H1 (cell line): ENCODE results near the gene SLC35G2. TPM values are rescaled to one million over a fixed set of nuclear protein-coding genes. Genes with fewer than 3 reads are reported as not detected.

Source experiments
- CTCF ChIA-PET: fragments of 300-600 bp; sonication (Branson Sonifier 250); formaldehyde crosslinking; loops from one replicate; lab custom pipeline; 2021; ENCODE audit not compliant: partially characterized antibody; lab: Charles Lee
- POLR2A ChIA-PET: fragments of 300-600 bp; sonication (Branson Sonifier 250); formaldehyde crosslinking; loops from one replicate; lab custom pipeline; 2021; ENCODE audit warnings: inconsistent platforms; ENCODE audit not compliant: partially characterized antibody; lab: Charles Lee
- DNase-seq, 2 experiments: peaks; one replicate each; pipeline versions ENCODE4 v3.0.0 to v3.0.0-alpha.2; 2010 to 2022; ENCODE audit warnings: low spot score in 2 of 2, low read depth in 1 of 2, mixed read lengths in 1 of 2
- FAIRE-seq: peaks from 2 replicates; lab custom pipeline; 2011; peaks lifted over from hg19 to GRCh38; lab: Jason Lieb, UNC
- H2AFZ ChIP-seq: 2 replicates; pipeline ENCODE4 v1.8.1; 2012; ENCODE audit warnings: low read length, inconsistent platforms
- H2AK5ac ChIP-seq: 2 replicates; pipeline ENCODE4 v1.6.1; 2013; ENCODE audit warnings: low read depth, low read length
- H2BK120ac ChIP-seq: replicated peaks from 2 replicates; pipeline ENCODE3; 2013; ENCODE audit warnings: low read depth, low read length, inconsistent platforms
- H2BK12ac ChIP-seq: 2 replicates; pipeline ENCODE4 v1.6.1; 2013; ENCODE audit warnings: low read depth, low read length
- H2BK15ac ChIP-seq: 2 replicates; pipeline ENCODE4 v1.6.1; 2013; ENCODE audit warnings: low read length
- H2BK20ac ChIP-seq: 2 replicates; pipeline ENCODE4 v1.6.1; 2013; ENCODE audit warnings: low read length
- H2BK5ac ChIP-seq: 2 replicates; pipeline ENCODE4 v1.6.1; 2013; ENCODE audit warnings: low read depth, low read length
- H3K14ac ChIP-seq: 2 replicates; pipeline ENCODE4 v1.6.1; 2013; ENCODE audit warnings: inconsistent platforms; ENCODE audit not compliant: insufficient read length
- H3K18ac ChIP-seq: 2 replicates; pipeline ENCODE4 v1.6.1; 2013; ENCODE audit warnings: low read length; ENCODE audit errors: extremely low read depth
- H3K23ac ChIP-seq: 2 replicates; pipeline ENCODE4 v1.6.1; 2013; ENCODE audit warnings: inconsistent platforms; ENCODE audit not compliant: insufficient read length
- H3K23me2 ChIP-seq: 2 replicates; pipeline ENCODE4 v1.6.1; 2013; ENCODE audit warnings: low read depth, low read length
- H3K27ac ChIP-seq: 2 replicates; pipeline ENCODE4 v1.6.1; 2011; ENCODE audit warnings: low read depth, low read length, inconsistent platforms
- H3K27me3 ChIP-seq, 4 experiments: replicated peaks in 1 of 4; 1 replicate in 1 of 4; 2 replicates in 3 of 4; pipeline versions ENCODE4 v1.6.1 to v1.8.1; 2011 to 2013; ENCODE audit warnings: low read length in 3 of 4, mild to moderate bottlenecking in 3 of 4, inconsistent platforms in 2 of 4, mixed read lengths in 2 of 4, moderate library complexity in 1 of 4; ENCODE audit not compliant: control insufficient read depth in 3 of 4, insufficient read depth in 3 of 4; ENCODE audit errors: extremely low read depth in 1 of 4
- H3K36me3 ChIP-seq, 4 experiments: 2 replicates each; pipeline versions ENCODE4 v1.6.1 to v1.8.1; 2011 to 2013; ENCODE audit warnings: mild to moderate bottlenecking in 4 of 4, low read length in 3 of 4, moderate library complexity in 2 of 4, control low read depth in 1 of 4, inconsistent platforms in 1 of 4; ENCODE audit not compliant: insufficient read depth in 4 of 4, control insufficient read depth in 2 of 4
- H3K4ac ChIP-seq: replicated peaks from 2 replicates; pipeline ENCODE3; 2013; ENCODE audit warnings: low read length, low read depth, mixed read lengths, inconsistent platforms; ENCODE audit not compliant: insufficient read length
- H3K4me1 ChIP-seq, 4 experiments: replicated peaks in 1 of 4; 1 replicate in 1 of 4; 2 replicates in 3 of 4; pipeline versions ENCODE4 v1.6.1 to v1.8.1; 2011 to 2013; ENCODE audit warnings: low read length in 3 of 4, inconsistent platforms in 2 of 4, mixed read lengths in 1 of 4; ENCODE audit not compliant: insufficient read depth in 4 of 4, control insufficient read depth in 3 of 4
- H3K4me2 ChIP-seq, 2 experiments: 2 replicates each; pipeline versions ENCODE4 v1.6.1 to v1.8.1; 2011 to 2013; ENCODE audit warnings: low read depth in 2 of 2, low read length in 2 of 2, control low read depth in 1 of 2, inconsistent platforms in 1 of 2, mild to moderate bottlenecking in 1 of 2; ENCODE audit not compliant: insufficient read depth in 1 of 2
- H3K4me3 ChIP-seq, 4 experiments: fragments of 200-600, 300-600 bp in 1 of 4; sonication (generic), shearing (Covaris generic), sonication (Bioruptor Twin) in 1 of 4; 2 replicates each; pipeline versions ENCODE4 v1.5.1 to v1.8.1; 2011 to 2016; ENCODE audit warnings: low read length in 4 of 4, low read depth in 3 of 4, control low read depth in 2 of 4, inconsistent platforms in 2 of 4, mild to moderate bottlenecking in 2 of 4, mixed read lengths in 1 of 4, moderate library complexity in 1 of 4; ENCODE audit not compliant: insufficient read depth in 2 of 4; ENCODE audit errors: extremely low read depth in 1 of 4
- H3K56ac ChIP-seq: replicated peaks from 2 replicates; pipeline ENCODE3; 2013; ENCODE audit warnings: low read depth, mild to moderate bottlenecking, mixed read lengths, low read length, inconsistent platforms; ENCODE audit not compliant: insufficient read length
- H3K79me1 ChIP-seq: 2 replicates; pipeline ENCODE4 v1.6.1; 2013; ENCODE audit warnings: low read depth, low read length, control low read depth
- H3K79me2 ChIP-seq, 2 experiments: 2 replicates each; pipeline versions ENCODE4 v1.6.1 to v1.8.1; 2012 to 2013; ENCODE audit warnings: low read length in 2 of 2, mild to moderate bottlenecking in 2 of 2, inconsistent platforms in 1 of 2; ENCODE audit not compliant: insufficient read depth in 2 of 2, control insufficient read depth in 1 of 2
- H3K9ac ChIP-seq, 4 experiments: replicated peaks in 1 of 4; 1 replicate in 1 of 4; 2 replicates in 3 of 4; pipeline versions ENCODE4 v1.6.1 to v1.8.1; 2011 to 2013; ENCODE audit warnings: low read depth in 3 of 4, low read length in 3 of 4, control low read depth in 2 of 4, mild to moderate bottlenecking in 2 of 4, moderate library complexity in 2 of 4, inconsistent platforms in 1 of 4; ENCODE audit errors: extremely low read depth in 1 of 4
- H3K9me3 ChIP-seq, 2 experiments: 2 replicates each; pipeline versions ENCODE4 v1.6.1 to v1.8.1; 2012 to 2013; ENCODE audit warnings: mild to moderate bottlenecking in 2 of 2, moderate library complexity in 2 of 2, control low read depth in 1 of 2, inconsistent platforms in 1 of 2, low read depth in 1 of 2, low read length in 1 of 2, mixed read lengths in 1 of 2; ENCODE audit not compliant: insufficient read depth in 2 of 2
- H4K20me1 ChIP-seq, 2 experiments: replicated peaks in 1 of 2; 2 replicates each; pipeline versions ENCODE3 to v1.8.1; 2011 to 2013; ENCODE audit warnings: inconsistent platforms in 2 of 2, low read length in 2 of 2, mild to moderate bottlenecking in 1 of 2; ENCODE audit not compliant: insufficient read depth in 2 of 2, control insufficient read depth in 1 of 2
- H4K5ac ChIP-seq: 2 replicates; pipeline ENCODE4 v1.6.1; 2013; ENCODE audit warnings: low read length, low read depth, mixed read lengths, inconsistent platforms; ENCODE audit not compliant: insufficient read length
- H4K8ac ChIP-seq: 2 replicates; pipeline ENCODE4 v1.8.0; 2013; ENCODE audit warnings: mild to moderate bottlenecking, moderate library complexity, low read length, inconsistent platforms; ENCODE audit not compliant: insufficient read depth; ENCODE audit errors: extremely low read depth
- H4K91ac ChIP-seq: replicated peaks from 2 replicates; pipeline ENCODE3; 2013; ENCODE audit warnings: low read length, mixed read lengths, inconsistent platforms; ENCODE audit not compliant: insufficient read length
- BCL11A ChIP-seq, 2 experiments: IDR thresholded peaks; one replicate each; pipeline ENCODE4 v1.6.1; 2011; ENCODE audit warnings: low read depth in 2 of 2, low read length in 2 of 2, mild to moderate bottlenecking in 2 of 2
- BRCA1 ChIP-seq: IDR thresholded peaks from 2 replicates; pipeline ENCODE4 v1.6.1; 2012; ENCODE audit warnings: low read depth, low read length, improper control_type of control experiment
- CBX8 ChIP-seq: fragments of 300-800, 300-1000 bp; sonication (generic); IDR thresholded peaks from 2 replicates; pipeline ENCODE4 v1.7.1; 2016; ENCODE audit warnings: low read depth, low read length, borderline replicate concordance
- CHD1 ChIP-seq: IDR thresholded peaks from 2 replicates; pipeline ENCODE4 v1.6.1; 2012; ENCODE audit warnings: low read depth, low read length, improper control_type of control experiment
- GTF2F1 ChIP-seq: IDR thresholded peaks from 2 replicates; pipeline ENCODE4 v1.6.1; 2012; ENCODE audit warnings: low read depth, low read length, improper control_type of control experiment, borderline replicate concordance
- HDAC6 ChIP-seq: IDR thresholded peaks from one replicate; pipeline ENCODE4 v1.7.1; 2012; ENCODE audit warnings: low read depth, mild to moderate bottlenecking, inconsistent platforms, low read length, moderate library complexity
- JUN ChIP-seq: IDR thresholded peaks from 2 replicates; pipeline ENCODE4 v1.6.1; 2011; ENCODE audit warnings: low read depth, mild to moderate bottlenecking, improper control_type of control experiment, low read length
- KDM5A ChIP-seq: fragments of 200-600 bp; IDR thresholded peaks from 2 replicates; pipeline ENCODE4 v1.7.1; 2012; ENCODE audit warnings: mild to moderate bottlenecking, low read length, inconsistent platforms, mixed read lengths
- NRF1 ChIP-seq: IDR thresholded peaks from 2 replicates; pipeline ENCODE4 v1.6.1; 2011; ENCODE audit warnings: mild to moderate bottlenecking, low read depth, low read length, improper control_type of control experiment
- TAF1 ChIP-seq: IDR thresholded peaks from 2 replicates; pipeline ENCODE4 v1.6.1; 2011; ENCODE audit warnings: mild to moderate bottlenecking, low read depth, low read length
- TEAD4 ChIP-seq: IDR thresholded peaks from 2 replicates; pipeline ENCODE4 v1.6.1; 2012; ENCODE audit warnings: low read depth, low read length, inconsistent platforms, mixed read lengths
- WGBS, 2 experiments: shearing (Covaris generic) in 1 of 2; methylation state at CpG; one replicate each; pipeline versions ENCODE4 v1.1.6 to v1.1.7; 2013 to 2015; ENCODE audit warnings: low lambda C conversion rate in 2 of 2, mixed read lengths in 2 of 2, inconsistent platforms in 1 of 2, low coverage in 1 of 2, missing lambda C conversion rate in 1 of 2; ENCODE audit not compliant: insufficient replicate concordance in 2 of 2, insufficient coverage in 1 of 2, insufficient read length in 1 of 2; ENCODE audit errors: extremely low coverage in 1 of 2, missing lambda C conversion rate in 1 of 2; 5-methylcytosine and 5-hydroxymethylcytosine counted together
- polyA plus RNA-seq, 7 experiments: library from polyadenylated mRNA; depleted of rRNA in 3 of 7; stranded (reverse) in 5 of 7; unstranded in 2 of 7; fragments of >200 nt in 5 of 7; fragments of 200-250 nt in 2 of 7; gene quantifications; 1 replicate in 5 of 7; 2 replicates in 1 of 7; 4 replicates in 1 of 7; pipeline versions ENCODE4 v1.2.1 to v1.2.3, GENCODE V29; 2011 to 2013; ENCODE audit warnings: missing spikeins in 2 of 7, mixed read lengths in 2 of 7
- total RNA-seq: library from RNA; stranded (reverse); fragmentation: NEBNext Ultra II Directional; extraction: Animal tissue kit (Norgen Biotek cat#: 25700); gene quantifications from 2 replicates; pipeline ENCODE4 v1.2.1, GENCODE V29; 2021
- TF ChIP-seq, protein P1 (sequence below): IDR thresholded peaks from 2 replicates; pipeline ENCODE4 v1.6.1; 2012; ENCODE audit warnings: inconsistent platforms

SLC35G2 gene
- total and polyA plus RNA-seq, 2 of the 8 experiments (the other 6 are each of a cell fraction or from before 2014, with no cell fraction given), result 5.2 to 6.4 TPM

DNA sequence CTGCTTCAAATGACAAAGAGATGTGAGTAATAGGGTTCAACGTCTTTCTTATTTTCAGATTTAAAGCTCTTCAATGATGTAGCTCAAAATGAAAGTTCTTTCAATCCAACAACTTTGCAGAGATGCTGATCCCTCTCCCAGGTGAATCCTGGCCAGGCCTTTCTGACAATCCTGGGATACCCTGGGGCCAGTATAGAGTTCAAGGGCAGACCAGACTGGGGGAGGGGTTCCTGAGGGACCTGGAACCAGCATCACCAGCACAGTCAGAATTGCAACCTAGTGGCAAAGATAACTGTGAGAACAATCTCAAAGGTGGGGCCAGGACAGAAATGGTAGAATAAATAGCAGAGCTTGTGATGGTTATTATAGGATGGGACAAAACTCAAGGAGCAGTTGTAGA lies 23.4 kb downstream of the SLC35G2 start:
- no peak overlapping the region for H3K9ac ChIP-seq
- H3K4me3 ChIP-seq, result no peak overlapping the region
- H3K36me3 ChIP-seq, result peaks cover 0 to 17% (median 2%) of the 10 kb centered on the region in 4 experiments; a peak in 3 of 8 replicates
- 100% methylated on average over 1 of the region's 1 CpG; no CpG with 5 or more reads in 1 of the 2 experiments for WGBS, 2 experiments
- no peak overlapping the region for H4K5ac ChIP-seq
- peaks cover 0 to 6% of the 10 kb centered on the region in 2 experiments; a peak in 1 of 4 replicates for H3K79me2 ChIP-seq
- H3K23ac ChIP-seq, result no peak overlapping the region
- TF ChIP-seq JUN (no peak), BCL11A (IDR thresholded peaks at IDR 0.05; ENCODE audit: low read depth in 2 of 2, low read length in 2 of 2) (no peak), CBX8 (no peak), HDAC6 (no peak), NRF1 (no peak), TAF1 (no peak), GTF2F1 (no peak), CHD1 (no peak), KDM5A (no peak), BRCA1 (no peak), TEAD4 (no peak)
- TF ChIP-seq, protein P1, sequence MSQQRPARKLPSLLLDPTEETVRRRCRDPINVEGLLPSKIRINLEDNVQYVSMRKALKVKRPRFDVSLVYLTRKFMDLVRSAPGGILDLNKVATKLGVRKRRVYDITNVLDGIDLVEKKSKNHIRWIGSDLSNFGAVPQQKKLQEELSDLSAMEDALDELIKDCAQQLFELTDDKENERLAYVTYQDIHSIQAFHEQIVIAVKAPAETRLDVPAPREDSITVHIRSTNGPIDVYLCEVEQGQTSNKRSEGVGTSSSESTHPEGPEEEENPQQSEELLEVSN, result no peak
- H3K4ac ChIP-seq, result no peak overlapping the region
- H3K14ac ChIP-seq, result no peak overlapping the region
- 0 out of 7 replicates have a peak, but pooled peaks cover 0 to 3% (median 0%) of the 10 kb centered on the region in 4 experiments for H3K4me1 ChIP-seq
- H2AK5ac ChIP-seq, result no peak overlapping the region
- no peak overlapping the region for H2AFZ ChIP-seq
- no peak overlapping the region for H2BK15ac ChIP-seq
- no peak for FAIRE-seq
- CTCF ChIA-PET, result interaction anchor here (0.8 to 1.0 kb wide), 2 partner anchors 17 to 172 kb away, joined by 3 to 5 read pairs; no protein-coding TSS in a partner anchor
- peaks cover 2% of the 10 kb centered on the region; the same call in 1 of the 2 replicates for H3K79me1 ChIP-seq
- H4K91ac ChIP-seq, result no peak overlapping the region
- no peak overlapping the region for H3K4me2 ChIP-seq
- H2BK12ac ChIP-seq, result no peak overlapping the region
- H2BK20ac ChIP-seq, result no peak overlapping the region
- H3K27me3 ChIP-seq, result no peaks in the 10 kb centered on the region; a peak in 1 of 7 replicates
- H3K18ac ChIP-seq, result no peak overlapping the region
- no peak overlapping the region for H2BK120ac ChIP-seq
- H3K23me2 ChIP-seq, result no peaks in the 10 kb centered on the region
- no peak overlapping the region for H4K8ac ChIP-seq
- no peak overlapping the region for H2BK5ac ChIP-seq
- POLR2A ChIA-PET, result interaction anchor here (0.6 kb wide), 1 partner anchor 11 kb away, joined by 4 read pairs; no protein-coding TSS in a partner anchor
- H3K9me3 ChIP-seq, result no peaks in the 10 kb centered on the region
- H3K56ac ChIP-seq, result no peak overlapping the region
- no peak for DNase-seq
- H4K20me1 ChIP-seq, result peaks cover 0 to 2% of the 10 kb centered on the region in 2 experiments
- no peak overlapping the region for H3K27ac ChIP-seq
